Activated CD8-positive, alpha-beta memory T cell treated with anti-CD3 and anti-CD28 coated beads, Interleukin-2, amount 10 ng/mL, durations not matched to agents 7 days and 5 days (primary cell): ENCODE results near the gene USO1. TPM values are rescaled to one million over a fixed set of nuclear protein-coding genes. Genes with fewer than 3 reads are reported as not detected.
"Not testable (repeated sequence)": the region's sequence is repeated elsewhere in the genome, so short reads cannot be mapped to it uniquely, and the experiment has no call there.

ENCODE experiments used
- ATAC-seq: fragments of 150-1000 bp; cut with Tn5 transposase; one replicate; pipeline ENCODE4 v1.10.0; 2021; ENCODE audit warnings: moderate library complexity
- CTCF ChIA-PET: fragments of 350-600 bp; sonication (Branson Sonifier 250); formaldehyde crosslinking; loops from one replicate; lab custom pipeline; 2021; ENCODE audit warnings: antibody characterized with exemption; lab: Charles Lee
- DNase-seq: peaks from one replicate; pipeline ENCODE4 v3.0.0-alpha.2; 2020
- H3K27ac Mint-ChIP-seq: one replicate; pipeline ENCODE4 v1.8.0; 2021; ENCODE audit warnings: mild to moderate bottlenecking, mixed read lengths
- H3K27me3 Mint-ChIP-seq: one replicate; pipeline ENCODE4 v1.8.0; 2021; ENCODE audit warnings: mixed read lengths
- H3K36me3 Mint-ChIP-seq: one replicate; pipeline ENCODE4 v1.8.0; 2021; ENCODE audit warnings: mild to moderate bottlenecking, mixed read lengths
- H3K4me1 Mint-ChIP-seq: one replicate; pipeline ENCODE4 v1.8.0; 2021; ENCODE audit warnings: mixed read lengths
- H3K4me3 Mint-ChIP-seq: one replicate; pipeline ENCODE4 v1.8.0; 2021; ENCODE audit warnings: mild to moderate bottlenecking, moderate library complexity, mixed read lengths
- H3K9me3 Mint-ChIP-seq: one replicate; pipeline ENCODE4 v1.8.0; 2022; ENCODE audit warnings: low read depth, mixed read lengths
- total RNA-seq, 2 experiments: library from RNA; stranded (reverse); gene quantifications; one replicate each; pipeline ENCODE4 v1.2.3, GENCODE V29; 2021

Gene USO1
- total RNA-seq, 2 experiments from 2014 or later = 30.1 to 43.1 TPM

DNA sequence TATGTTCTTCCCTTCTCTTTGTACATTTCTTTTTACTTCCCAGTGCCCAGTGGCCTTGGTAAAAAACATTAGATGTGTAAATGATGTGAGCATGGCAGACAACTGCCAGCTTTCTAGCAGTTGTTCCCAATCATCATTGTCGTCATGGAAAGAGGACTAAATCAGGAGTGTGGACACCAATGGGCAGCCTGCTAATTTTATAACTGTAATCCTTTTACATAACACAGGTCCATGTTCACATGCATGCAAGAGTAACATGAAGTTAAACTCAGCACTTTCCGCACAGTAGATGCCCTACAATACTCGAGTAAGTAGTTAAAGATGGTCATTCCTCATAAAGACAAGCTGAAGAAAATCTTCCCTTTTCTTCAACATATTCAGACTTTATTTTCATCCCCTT lies 27.8 kb upstream of the USO1 start:
- Mint-ChIP-seq H3K4me1 (peaks cover 29% of the 10 kb centered on the region), H3K27ac (no peak overlapping the region), H3K27me3 (no peaks in the 10 kb centered on the region), H3K4me3 (no peak overlapping the region), H3K36me3 (peaks cover 14% of the 10 kb centered on the region), H3K9me3 (peaks cover 3% of the 10 kb centered on the region)
- DNase-seq = no peak
- CTCF ChIA-PET = interaction anchor here (1.7 kb wide), 1 partner anchor 14 kb away, joined by 5 read pairs; no protein-coding TSS in a partner anchor
- ATAC-seq = no peak

GRCh38 chr4:75698162-75698962 lies 26.0 kb upstream of the USO1 start:
- CTCF ChIA-PET = interaction anchor here (1.0 to 1.7 kb wide), 4 partner anchors 9 to 22 kb away, joined by 3 to 7 read pairs (median 4); no protein-coding TSS in a partner anchor
- DNase-seq (peak; percentile 56), ATAC-seq (peak; percentile 82)
- Mint-ChIP-seq H3K9me3 (peaks cover 3% of the 10 kb centered on the region), H3K27ac (peak overlapping the region; percentile 82), H3K4me1 (peaks cover 29% of the 10 kb centered on the region), H3K27me3 (no peaks in the 10 kb centered on the region), H3K4me3 (peak overlapping the region; percentile 38), H3K36me3 (peaks cover 13% of the 10 kb centered on the region)

DNA sequence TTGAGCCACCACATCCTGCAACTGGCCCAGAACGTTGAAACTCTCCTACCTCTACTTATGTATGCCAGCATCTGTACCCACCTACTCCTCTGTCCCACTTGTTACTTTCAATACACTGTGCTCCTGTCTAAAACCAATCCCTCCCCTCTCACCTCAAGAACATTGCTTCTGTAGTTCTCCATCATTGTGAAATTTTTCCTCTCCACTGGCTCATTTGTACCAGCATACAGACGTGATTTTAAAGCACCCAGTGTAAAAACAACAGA lies 25.5 kb upstream of the USO1 start:
- Mint-ChIP-seq H3K36me3 (peaks cover 11% of the 10 kb centered on the region), H3K4me1 (peaks cover 29% of the 10 kb centered on the region), H3K27ac (peak overlapping the region; percentile 82), H3K4me3 (peak overlapping the region; percentile 38), H3K9me3 (peaks cover 2% of the 10 kb centered on the region), H3K27me3 (no peaks in the 10 kb centered on the region)
- no peak for DNase-seq
- CTCF ChIA-PET = interaction anchor here (1.0 to 1.7 kb wide), 3 partner anchors 9 to 22 kb away, joined by 3 to 7 read pairs (median 3); no protein-coding TSS in a partner anchor
- ATAC-seq = peak; percentile 55

DNA sequence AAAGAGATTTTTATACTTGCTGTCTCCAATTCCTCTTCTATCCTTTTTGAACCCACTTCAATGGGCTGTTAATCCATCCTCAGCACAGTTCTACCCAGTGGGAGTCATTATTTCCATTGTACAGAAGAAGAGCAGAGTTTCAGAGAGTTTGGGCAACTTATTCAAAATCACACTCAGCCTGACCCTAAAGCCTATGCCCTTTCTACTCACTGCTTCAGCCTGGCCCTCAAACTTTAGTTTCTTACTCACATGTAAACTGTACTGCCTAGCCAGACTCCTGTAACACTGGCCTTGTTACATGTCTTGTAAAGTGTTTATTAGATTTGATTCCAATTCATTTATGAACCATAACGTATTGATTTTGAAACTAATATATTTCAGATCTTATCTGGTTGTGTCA lies 25.1 kb upstream of the USO1 start:
- Mint-ChIP-seq H3K4me1 (peaks cover 29% of the 10 kb centered on the region), H3K27me3 (no peaks in the 10 kb centered on the region), H3K27ac (peak overlapping the region; percentile 82), H3K9me3 (no peaks in the 10 kb centered on the region), H3K4me3 (peak overlapping the region; percentile 38), H3K36me3 (peaks cover 8% of the 10 kb centered on the region)
- no peak for DNase-seq
- CTCF ChIA-PET = interaction anchor here (0.7 to 1.7 kb wide), 4 partner anchors 8 to 149 kb away, joined by 3 to 7 read pairs (median 3); no protein-coding TSS in a partner anchor
- peak; percentile 48 for ATAC-seq

DNA sequence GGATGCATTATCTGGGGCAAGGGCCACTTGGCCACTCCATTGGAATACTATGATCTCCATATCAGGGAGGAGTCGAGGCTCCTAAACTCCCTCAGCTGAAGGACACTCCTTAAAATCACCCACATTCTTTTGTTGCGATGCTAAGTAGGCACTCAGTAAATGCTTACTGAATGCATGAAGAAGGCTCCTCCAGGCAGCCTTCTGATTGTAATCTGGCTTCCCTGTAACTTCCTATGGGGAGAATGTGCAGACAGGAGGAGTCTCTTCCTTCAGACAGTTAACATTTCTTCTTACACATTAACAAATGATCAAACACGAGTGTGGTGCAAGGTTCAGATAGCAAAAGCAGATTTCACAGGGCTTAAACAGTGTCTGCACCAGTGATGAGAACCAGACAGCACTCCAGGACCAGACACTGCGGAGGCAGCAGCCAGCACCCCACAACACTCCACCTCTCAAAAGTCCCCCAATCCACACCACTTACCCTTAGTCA lies 21.4 kb upstream of the USO1 start:
- Mint-ChIP-seq H3K9me3 (no peaks in the 10 kb centered on the region), H3K4me1 (peaks cover 18% of the 10 kb centered on the region), H3K27me3 (no peaks in the 10 kb centered on the region), H3K4me3 (no peak overlapping the region), H3K27ac (no peak overlapping the region), H3K36me3 (no peaks in the 10 kb centered on the region)
- ATAC-seq (no peak), DNase-seq (no peak)
- CTCF ChIA-PET = no interaction called here

- DNase-seq (no peak), ATAC-seq (no peak)
- no peaks in the 10 kb centered on the region for H3K36me3 Mint-ChIP-seq
- CTCF ChIA-PET = interaction anchor here (0.7 to 0.8 kb wide), 2 partner anchors 10 to 1606 kb away, joined by 3 read pairs; no protein-coding TSS in a partner anchor
- no peak overlapping the region for H3K4me3 Mint-ChIP-seq
- H3K27me3 Mint-ChIP-seq = no peaks in the 10 kb centered on the region
- peaks cover 11% of the 10 kb centered on the region for H3K4me1 Mint-ChIP-seq
- H3K27ac Mint-ChIP-seq = no peak overlapping the region
- no peaks in the 10 kb centered on the region for H3K9me3 Mint-ChIP-seq
Measured at GRCh38 chr4:75705198-75705977, 19.0 kb upstream of the USO1 start.

DNA sequence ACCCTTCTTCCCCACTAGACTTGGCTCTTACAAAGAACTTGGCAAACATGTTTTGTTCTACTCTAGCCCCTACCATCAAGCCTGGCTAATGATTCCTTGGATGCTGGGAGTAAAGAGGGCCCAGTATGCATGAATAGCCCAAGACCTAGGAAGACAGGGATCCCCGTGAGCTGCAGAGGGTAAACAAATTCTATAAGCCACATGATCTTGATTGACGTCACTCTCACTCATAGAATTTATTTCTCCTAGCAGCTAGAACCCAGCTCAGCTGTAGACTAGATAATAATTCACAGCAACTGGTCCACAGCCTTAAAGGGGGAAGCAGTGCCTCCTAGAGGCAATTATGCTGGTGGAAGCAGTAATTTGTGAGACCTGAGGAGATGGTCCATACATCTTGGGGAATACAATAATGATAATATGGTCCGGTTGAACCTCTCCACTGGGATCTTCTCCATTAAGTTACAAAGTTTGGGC lies 16.1 kb upstream of the USO1 start:
- ATAC-seq (peak; percentile 89), DNase-seq (peak; percentile 62)
- Mint-ChIP-seq H3K4me1 (peaks cover 11% of the 10 kb centered on the region), H3K27me3 (no peaks in the 10 kb centered on the region), H3K27ac (no peak overlapping the region), H3K36me3 (no peaks in the 10 kb centered on the region), H3K9me3 (no peaks in the 10 kb centered on the region), H3K4me3 (no peak overlapping the region)
- CTCF ChIA-PET = interaction anchor here (0.7 to 6.3 kb wide), 8 partner anchors 10 to 140 kb away, joined by 3 to 55 read pairs (median 6); partner anchors contain the start of genes G3BP2 and USO1

DNA sequence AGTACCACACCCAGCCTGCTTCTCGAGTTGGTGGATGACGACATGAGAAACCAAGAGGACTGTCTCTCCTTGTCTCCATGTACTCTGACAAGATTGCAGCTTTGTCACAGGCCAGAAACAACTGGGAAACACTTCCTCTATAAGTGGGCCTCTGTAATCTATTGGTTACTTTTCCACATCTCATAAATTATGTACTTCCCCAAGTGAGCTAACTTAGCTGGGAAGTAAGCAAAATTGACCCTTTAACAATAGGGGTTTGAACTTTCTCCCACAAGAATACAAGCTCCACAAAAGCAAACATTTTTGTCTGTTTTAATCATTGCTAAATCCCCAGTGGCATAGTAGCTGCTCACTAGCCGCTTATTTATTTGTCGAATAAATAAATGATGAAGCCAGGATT lies 14.1 kb upstream of the USO1 start:
- no peak for DNase-seq
- Mint-ChIP-seq H3K27me3 (no peaks in the 10 kb centered on the region), H3K36me3 (no peaks in the 10 kb centered on the region)

DNA sequence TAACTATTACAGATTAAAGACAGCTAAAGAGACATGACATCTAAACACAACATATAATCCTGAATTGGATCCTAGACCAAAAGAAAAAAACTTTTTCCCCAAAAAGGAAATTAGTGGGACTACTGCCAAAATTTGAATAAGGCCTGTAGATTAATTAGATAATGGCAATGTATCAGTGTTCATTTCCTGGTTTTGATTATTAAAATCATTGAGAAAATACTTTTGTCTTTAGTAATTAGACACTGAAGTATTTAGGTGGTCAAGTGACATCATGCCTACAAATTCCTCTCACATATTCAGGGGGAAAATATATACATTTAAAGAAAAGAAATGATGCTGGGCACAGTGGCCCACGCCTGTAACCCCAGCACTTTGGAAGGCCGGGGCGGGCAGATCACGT lies 10.4 kb upstream of the USO1 start:
- H3K4me1 Mint-ChIP-seq = peaks cover 14% of the 10 kb centered on the region
- no peaks in the 10 kb centered on the region for H3K27me3 Mint-ChIP-seq
- H3K36me3 Mint-ChIP-seq = peaks cover 7% of the 10 kb centered on the region
- CTCF ChIA-PET = interaction anchor here (6.3 kb wide), 1 partner anchor 10 kb away, joined by 55 read pairs; the partner anchor contains the start of gene USO1
- no peak overlapping the region for H3K27ac Mint-ChIP-seq
- DNase-seq = no peak
- no peak for ATAC-seq
- H3K9me3 Mint-ChIP-seq = no peaks in the 10 kb centered on the region
- no peak overlapping the region for H3K4me3 Mint-ChIP-seq

More for the DNA sequence above, 14.1 kb upstream of the USO1 start:
- Mint-ChIP-seq H3K9me3 (no peaks in the 10 kb centered on the region), H3K4me3 (no peak overlapping the region), H3K27ac (no peak overlapping the region), H3K4me1 (peaks cover 18% of the 10 kb centered on the region)
- CTCF ChIA-PET = interaction anchor here (0.8 to 6.3 kb wide), 5 partner anchors 10 to 51 kb away, joined by 3 to 55 read pairs (median 5); partner anchors contain the start of gene USO1
- no peak for ATAC-seq

- CTCF ChIA-PET = interaction anchor here (1.4 to 2.0 kb wide), 2 partner anchors 10 to 58 kb away, joined by 3 to 18 read pairs; partner anchors contain the start of gene USO1
- peaks cover 9% of the 10 kb centered on the region for H3K36me3 Mint-ChIP-seq
- H3K4me3 Mint-ChIP-seq = no peak overlapping the region
- peaks cover 10% of the 10 kb centered on the region for H3K4me1 Mint-ChIP-seq
- no peak overlapping the region for H3K27ac Mint-ChIP-seq
- ATAC-seq (no peak), DNase-seq (no peak)
- no peaks in the 10 kb centered on the region for H3K9me3 Mint-ChIP-seq
- no peaks in the 10 kb centered on the region for H3K27me3 Mint-ChIP-seq
Measured at GRCh38 chr4:75714704-75715103, 9.7 kb upstream of the USO1 start.

GRCh38 chr4:75715105-75715799 lies 9.1 kb upstream of the USO1 start:
- Mint-ChIP-seq H3K9me3 (no peaks in the 10 kb centered on the region), H3K27ac (no peak overlapping the region), H3K4me3 (no peak overlapping the region), H3K4me1 (peaks cover 9% of the 10 kb centered on the region), H3K27me3 (no peaks in the 10 kb centered on the region), H3K36me3 (peaks cover 9% of the 10 kb centered on the region)
- CTCF ChIA-PET = interaction anchor here (0.7 to 2.0 kb wide), 4 partner anchors 9 to 59 kb away, joined by 3 to 18 read pairs (median 3); partner anchors contain the start of gene USO1
- peak; percentile 51 for ATAC-seq
- no peak for DNase-seq

DNA sequence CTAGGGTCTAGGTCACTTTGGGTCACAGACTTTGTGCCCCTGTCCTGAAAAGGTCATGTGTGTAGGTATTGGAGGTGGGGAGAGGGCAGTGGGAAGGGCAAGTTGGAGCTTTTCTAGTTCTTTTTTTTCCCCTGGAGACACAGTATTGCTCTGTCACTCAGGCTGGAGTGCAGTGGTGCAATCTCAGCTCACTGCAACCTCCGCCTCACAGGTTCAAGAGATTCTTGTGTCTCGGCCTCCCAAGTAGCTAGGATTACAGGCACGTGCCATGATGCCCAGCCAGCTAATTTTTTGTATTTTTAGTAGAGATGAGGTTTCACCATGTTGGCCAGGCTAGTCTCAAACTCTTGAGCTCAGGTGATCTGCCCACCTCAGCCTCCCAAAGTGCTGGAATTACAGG lies 8.3 kb upstream of the USO1 start:
- not testable (repeated sequence) for H3K27ac Mint-ChIP-seq, H3K9me3 Mint-ChIP-seq, H3K27me3 Mint-ChIP-seq, H3K4me3 Mint-ChIP-seq, H3K36me3 Mint-ChIP-seq, ATAC-seq, H3K4me1 Mint-ChIP-seq, DNase-seq
- CTCF ChIA-PET = interaction anchor here (1.0 to 2.0 kb wide), 3 partner anchors 8 to 60 kb away, joined by 3 to 18 read pairs (median 3); partner anchors contain the start of gene USO1
